PC-3 (cell line): Measurements from ENCODE around the gene VCX. TPM values are rescaled to one million over a fixed set of nuclear protein-coding genes. Genes with fewer than 3 reads are reported as not detected.
A peak's percentile ranks its signal among the peaks of the same experiment; 100 is the strongest.

Source experiments
- ATAC-seq: fragments of 200-7000 bp; cut with Tn5 transposase; 2 replicates; pipeline ENCODE4 v1.9.1; 2020; ENCODE audit warnings: mild to moderate bottlenecking, moderate library complexity
- BruUV-seq: library from RNA; stranded (reverse); fragments of 400-500 nt; replicated peaks from 2 replicates; lab custom pipeline; 2021; lab: Mats Ljungman, UMichigan
- CTCF ChIA-PET: fragments of 300-600 bp; sonication (Branson Sonifier 250); formaldehyde crosslinking; loops from one replicate; lab custom pipeline; 2022; ENCODE audit warnings: antibody characterized with exemption; lab: Charles Lee
- POLR2A ChIA-PET: fragments of 300-600 bp; sonication (Branson Sonifier 250); formaldehyde crosslinking; loops from one replicate; lab custom pipeline; 2022; ENCODE audit warnings: antibody characterized with exemption; ENCODE audit not compliant: unreplicated experiment; lab: Charles Lee
- DNase-seq: peaks from one replicate; pipeline ENCODE4 v3.0.0-alpha.2; 2015
- H2AFZ ChIP-seq: fragments of 300-600 bp; sonication (generic); 2 replicates; pipeline ENCODE4 v1.6.0; 2016; ENCODE audit warnings: antibody characterized with exemption, low read length
- H3F3A ChIP-seq: fragments of 300-600 bp; sonication (generic); one replicate; pipeline ENCODE4 v1.6.0; 2017; ENCODE audit warnings: antibody characterized with exemption, low read length, control low read depth, mild to moderate bottlenecking; ENCODE audit not compliant: unreplicated experiment
- H3K27ac ChIP-seq: fragments of 300-600 bp; sonication (generic); 2 replicates; pipeline ENCODE4 v1.5.1; 2016; ENCODE audit warnings: mild to moderate bottlenecking, low read length
- H3K27me3 ChIP-seq: fragments of 300-600 bp; sonication (generic); 2 replicates; pipeline ENCODE4 v1.6.1; 2016; ENCODE audit warnings: low read length, mixed read lengths
- H3K36me3 ChIP-seq: fragments of 300-600 bp; sonication (generic); 2 replicates; pipeline ENCODE4 v1.6.1; 2016; ENCODE audit warnings: low read depth, mixed run types, low read length, mixed read lengths
- H3K4me1 ChIP-seq: fragments of 300-600 bp; sonication (generic); 2 replicates; pipeline ENCODE4 v1.5.1; 2016; ENCODE audit warnings: low read length; ENCODE audit not compliant: insufficient read depth
- H3K4me2 ChIP-seq: fragments of 300-600 bp; sonication (generic); 2 replicates; pipeline ENCODE4 v1.6.0; 2016; ENCODE audit warnings: low read length
- H3K4me3 ChIP-seq: fragments of 300-600 bp; sonication (generic); 2 replicates; pipeline ENCODE4 v1.5.1; 2016; ENCODE audit warnings: mild to moderate bottlenecking, low read length, mixed read lengths
- H3K79me2 ChIP-seq: fragments of 300-600 bp; sonication (generic); 2 replicates; pipeline ENCODE4 v1.6.1; 2017; ENCODE audit warnings: low read length, mixed read lengths
- H3K9ac ChIP-seq: fragments of 300-600 bp; sonication (generic); 2 replicates; pipeline ENCODE4 v1.6.0; 2016; ENCODE audit warnings: mild to moderate bottlenecking, low read length
- H3K9me2 ChIP-seq: fragments of 300-600 bp; sonication (generic); replicated peaks from 2 replicates; pipeline ENCODE4 v1.6.1; 2016; ENCODE audit warnings: mixed run types, low read length, mixed read lengths
- H3K9me3 ChIP-seq: fragments of 300-600 bp; sonication (generic); 2 replicates; pipeline ENCODE4 v1.6.1; 2016; ENCODE audit warnings: low read length, mixed read lengths
- H4K20me1 ChIP-seq: fragments of 300-600 bp; sonication (generic); 2 replicates; pipeline ENCODE4 v1.6.1; 2016; ENCODE audit warnings: low read length, mixed read lengths
- EZH2 ChIP-seq: fragments of 300-600 bp; sonication (generic); IDR thresholded peaks from one replicate; pipeline ENCODE4 v1.6.1; 2017; ENCODE audit warnings: antibody characterized with exemption, mild to moderate bottlenecking, low read length; ENCODE audit not compliant: unreplicated experiment
- EZH2phosphoT487 ChIP-seq: fragments of 300-600 bp; sonication (generic); IDR thresholded peaks from 2 replicates; pipeline ENCODE4 v1.6.1; 2018; ENCODE audit warnings: mild to moderate bottlenecking, antibody characterized with exemption, low read length, borderline replicate concordance
- intact Hi-C: fragments of 100-400 bp; cut with micrococcal nuclease; formaldehyde crosslinking; loops from 2 replicates; pipeline ENCODE4 v1.9.0; 2023
- total RNA-seq: library from RNA; depleted of rRNA; stranded (reverse); fragments of >200 nt; gene quantifications from 2 replicates; pipeline ENCODE4 v1.2.3, GENCODE V29; 2014
- TF ChIP-seq, protein P1 (sequence below): fragments of 300-600 bp; sonication (generic); conservative IDR thresholded peaks from 2 replicates; pipeline ENCODE4 v1.5.1; 2017; ENCODE audit warnings: antibody characterized with exemption, low read depth, mild to moderate bottlenecking, low read length

Gene VCX
- total RNA-seq, 1 experiment from 2014 or later = 0.26 TPM

DNA sequence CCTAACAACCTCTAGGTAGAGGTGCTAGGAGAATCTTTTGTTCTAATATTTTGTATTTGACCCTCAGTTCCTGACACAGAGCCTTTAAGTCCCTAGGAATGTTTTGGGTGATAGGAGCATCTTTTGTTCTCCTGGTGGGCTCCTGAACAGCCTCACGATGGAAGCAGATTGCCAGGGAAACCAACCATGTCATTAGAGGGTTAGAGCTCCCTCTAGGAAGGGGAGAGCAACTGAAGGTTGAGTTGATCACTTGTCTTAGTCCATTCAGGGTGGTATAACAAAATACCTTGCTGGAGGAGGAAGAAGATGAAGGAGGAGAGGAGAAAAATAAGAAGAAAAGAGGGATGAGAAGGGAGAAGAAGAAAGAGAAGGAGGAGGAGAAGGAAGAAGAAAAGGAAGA, 9.2 kb downstream of the VCX start:
- Histone ChIP-seq H3K4me3 (no peak overlapping the region), H3K9ac (no peak overlapping the region), H4K20me1 (no peaks in the 10 kb centered on the region), H3K4me1 (no peaks in the 10 kb centered on the region), H3F3A (no peaks in the 10 kb centered on the region), H3K36me3 (no peaks in the 10 kb centered on the region), H3K27ac (no peak overlapping the region), H3K9me2 (no peaks in the 10 kb centered on the region), H3K27me3 (peaks cover 37% of the 10 kb centered on the region; the same call in 1 of the 2 replicates), H3K9me3 (no peaks in the 10 kb centered on the region), H3K4me2 (no peak overlapping the region), H2AFZ (no peak overlapping the region), H3K79me2 (no peaks in the 10 kb centered on the region)
- intact Hi-C loops = no loop called here
- ChIA-PET POLR2A (no interaction called here), CTCF (no interaction called here)
- DNase-seq (no peak), ATAC-seq (no peak)
- BruUV-seq = no TSS peak
- no peak for TF ChIP-seq EZH2phosphoT487
- TF ChIP-seq, protein P1, sequence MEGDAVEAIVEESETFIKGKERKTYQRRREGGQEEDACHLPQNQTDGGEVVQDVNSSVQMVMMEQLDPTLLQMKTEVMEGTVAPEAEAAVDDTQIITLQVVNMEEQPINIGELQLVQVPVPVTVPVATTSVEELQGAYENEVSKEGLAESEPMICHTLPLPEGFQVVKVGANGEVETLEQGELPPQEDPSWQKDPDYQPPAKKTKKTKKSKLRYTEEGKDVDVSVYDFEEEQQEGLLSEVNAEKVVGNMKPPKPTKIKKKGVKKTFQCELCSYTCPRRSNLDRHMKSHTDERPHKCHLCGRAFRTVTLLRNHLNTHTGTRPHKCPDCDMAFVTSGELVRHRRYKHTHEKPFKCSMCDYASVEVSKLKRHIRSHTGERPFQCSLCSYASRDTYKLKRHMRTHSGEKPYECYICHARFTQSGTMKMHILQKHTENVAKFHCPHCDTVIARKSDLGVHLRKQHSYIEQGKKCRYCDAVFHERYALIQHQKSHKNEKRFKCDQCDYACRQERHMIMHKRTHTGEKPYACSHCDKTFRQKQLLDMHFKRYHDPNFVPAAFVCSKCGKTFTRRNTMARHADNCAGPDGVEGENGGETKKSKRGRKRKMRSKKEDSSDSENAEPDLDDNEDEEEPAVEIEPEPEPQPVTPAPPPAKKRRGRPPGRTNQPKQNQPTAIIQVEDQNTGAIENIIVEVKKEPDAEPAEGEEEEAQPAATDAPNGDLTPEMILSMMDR = peak; percentile 21; the same call in 1 of the 2 replicates

DNA sequence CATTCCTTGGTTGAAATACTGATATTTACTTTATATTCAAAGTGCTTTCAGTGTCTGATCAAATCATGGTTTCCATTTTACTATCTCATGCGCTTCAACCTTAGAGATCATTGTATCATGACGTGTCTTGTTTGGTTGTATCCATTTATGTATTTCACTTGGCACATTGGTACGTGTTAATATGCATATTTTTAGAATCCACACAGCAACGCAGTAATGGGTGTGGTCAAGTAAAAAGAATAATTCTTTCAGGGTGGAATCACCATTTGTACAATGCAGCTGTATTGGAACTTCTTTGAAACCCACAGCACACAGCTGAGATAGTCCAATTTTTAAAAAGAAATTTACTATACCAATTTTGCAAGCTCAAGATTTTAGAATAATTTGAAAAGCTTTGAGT, 29.1 kb downstream of the VCX start:
- no peak for TF ChIP-seq EZH2
- TF ChIP-seq EZH2phosphoT487 = no peak
- TF ChIP-seq, protein P1 = no peak
- DNase-seq (no peak), ATAC-seq (no peak)
- no peaks in the 10 kb centered on the region for H4K20me1 ChIP-seq
- H3K4me1 ChIP-seq = no peaks in the 10 kb centered on the region
- POLR2A ChIA-PET = no interaction called here
- no TSS peak for BruUV-seq
- H3K27ac ChIP-seq = no peak overlapping the region
- H3F3A ChIP-seq = no peaks in the 10 kb centered on the region
- peaks cover 52% of the 10 kb centered on the region for H3K27me3 ChIP-seq
- H3K4me2 ChIP-seq = no peak overlapping the region
- no peak overlapping the region for H3K9ac ChIP-seq
- no peaks in the 10 kb centered on the region for H3K9me2 ChIP-seq
- no peaks in the 10 kb centered on the region for H3K9me3 ChIP-seq
- H3K36me3 ChIP-seq = no peaks in the 10 kb centered on the region
- intact Hi-C loops = no loop called here
- H3K4me3 ChIP-seq = no peak overlapping the region
- no peak overlapping the region for H2AFZ ChIP-seq
- no peaks in the 10 kb centered on the region for H3K79me2 ChIP-seq
- CTCF ChIA-PET = no interaction called here

DNA sequence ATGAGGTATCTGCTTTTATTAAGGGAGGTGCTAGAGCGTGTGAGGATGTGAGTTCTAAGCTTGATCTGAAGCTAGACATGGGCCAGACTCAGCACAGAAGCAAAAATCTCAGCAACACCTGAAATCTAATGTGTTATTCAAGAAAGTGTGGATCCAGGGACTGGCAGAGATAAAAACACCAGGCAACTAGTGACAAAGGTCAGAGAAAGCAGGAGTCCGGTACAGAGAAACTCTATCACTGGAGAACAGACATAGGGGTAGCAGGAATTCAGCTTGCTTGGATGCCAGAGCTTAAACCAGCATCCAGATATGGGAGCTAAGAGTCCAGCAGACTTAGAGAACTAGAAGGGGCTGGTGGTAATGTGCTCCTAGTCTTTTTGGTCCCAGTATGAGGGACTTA, 34.0 kb downstream of the VCX start:
- DNase-seq (no peak), ATAC-seq (no peak)
- intact Hi-C loops = no loop called here
- Histone ChIP-seq H3K27me3 (peaks cover 39% of the 10 kb centered on the region), H3K9me3 (no peaks in the 10 kb centered on the region), H3K4me2 (no peak overlapping the region), H4K20me1 (no peaks in the 10 kb centered on the region), H3F3A (no peaks in the 10 kb centered on the region), H3K9ac (no peak overlapping the region), H3K9me2 (no peaks in the 10 kb centered on the region), H3K36me3 (no peaks in the 10 kb centered on the region), H3K4me1 (no peaks in the 10 kb centered on the region), H2AFZ (no peak overlapping the region), H3K4me3 (no peak overlapping the region), H3K79me2 (no peaks in the 10 kb centered on the region), H3K27ac (no peak overlapping the region)
- no TSS peak for BruUV-seq
- CTCF ChIA-PET = no interaction called here
- POLR2A ChIA-PET = no interaction called here
- TF ChIP-seq, protein P1 = no peak
- TF ChIP-seq EZH2phosphoT487 (no peak), EZH2 (no peak)
